Psoas muscle (tissue), 8 donors: Measurements from ENCODE around the gene NCAPG2. TPM values are rescaled to one million over a fixed set of nuclear protein-coding genes. Genes with fewer than 3 reads are reported as not detected.

ENCODE experiments used
- ATAC-seq, 4 donors: fragments of 200-7000 bp; cut with Tn5 transposase; one replicate each; pipeline ENCODE4 v1.9.1; 2020; ENCODE audit warnings: moderate library complexity in 3 of 4, mild to moderate bottlenecking in 2 of 4
- DNase-seq, 2 donors: peaks; one replicate each; pipeline ENCODE4 v3.0.0-alpha.2; 2020
- H3K27ac ChIP-seq: fragments of 200-600 bp; one replicate; pipeline ENCODE4 v1.8.0; 2022
- H3K27me3 ChIP-seq, 3 donors: fragments of 200-600 bp in 1 of 3; one replicate each; pipeline versions ENCODE4 v1.6.1 to v1.8.0; 2013 to 2022; ENCODE audit warnings: low read length in 2 of 3, mild to moderate bottlenecking in 2 of 3, moderate library complexity in 1 of 3; ENCODE audit not compliant: insufficient read depth in 3 of 3
- H3K36me3 ChIP-seq, 2 donors: fragments of 200-600 bp in 1 of 2; one replicate each; pipeline versions ENCODE4 v1.6.1 to v1.8.0; 2013 to 2022; ENCODE audit warnings: low read depth in 1 of 2, mild to moderate bottlenecking in 1 of 2, moderate library complexity in 1 of 2; ENCODE audit not compliant: insufficient read depth in 1 of 2
- H3K4me1 ChIP-seq: fragments of 200-600 bp; one replicate; pipeline ENCODE4 v1.8.0; 2022
- H3K4me3 ChIP-seq: fragments of 200-600 bp; one replicate; pipeline ENCODE4 v1.8.0; 2022; ENCODE audit warnings: mild to moderate bottlenecking
- H3K9me3 ChIP-seq: fragments of 200-600 bp; one replicate; pipeline ENCODE4 v1.8.0; 2022
- CTCF ChIP-seq: fragments of 200-600 bp; IDR thresholded peaks from one replicate; pipeline ENCODE4 v1.8.0; 2022; ENCODE audit warnings: antibody characterized with exemption
- WGBS, 3 donors: extraction: QIAGEN DNeasy Blood & Tissue Kit; methylation state at CpG; one replicate each; pipeline versions ENCODE4 v1.1.6 to v1.1.7; 2013; 5-methylcytosine and 5-hydroxymethylcytosine counted together
- intact Hi-C, 2 donors: fragments of 100-400 bp; cut with DNase I; formaldehyde crosslinking; loops; one replicate each; pipeline versions ENCODE4 v1.11.0 to v1.14.2; 2022
- polyA plus RNA-seq, 3 donors: library from polyadenylated mRNA; stranded (reverse); fragments of 200-250 nt; gene quantifications; one replicate each; pipeline ENCODE4 v1.2.3, GENCODE V29; 2013
- total RNA-seq, 4 donors: library from RNA; stranded (reverse); fragmentation: NEBNext Ultra II Directional in 2 of 4; extraction: Animal tissue kit (Norgen Biotek cat#: 25700) in 2 of 4; gene quantifications; one replicate each; pipeline versions ENCODE4 v1.2.1 to v1.2.4, GENCODE V29; 2021 to 2023
- donor health status: healthy with polysubstance abuse.
- donor health status: DM: no; HTN: no; CAD: no; lungs with moderate emphysema.
- donor health status: Bipolar disorder and iron deficiency.
- donor health status: healthy.
- donor health status: DM: yes; HTN: yes; CAD: no.
- donor health status: DM: no; HTN: no; CAD: no.
- donor health status: DM: no; HTN: no; CAD: no.
- donor health status: DM: yes; HTN: yes; CAD: no.

NCAPG2 gene
- total and polyA plus RNA-seq, 7 donors = 1.9 to 3.8 (median 2.8) TPM

- Histone ChIP-seq H3K9me3 (no peaks in the 10 kb centered on the region), H3K27me3 (no peaks in the 10 kb centered on the region), H3K4me3 (no peak overlapping the region), H3K4me1 (no peaks in the 10 kb centered on the region), H3K27ac (no peak overlapping the region), H3K36me3 (peaks cover 0 to 30% of the 10 kb centered on the region in 2 donors)
- intact Hi-C loops = no loop called here
- no peak for TF ChIP-seq CTCF
- 84 to 87% (median 84%) methylated on average over 14 of the region's 14 CpGs for WGBS, 3 donors
- no peak for DNase-seq
- ATAC-seq = no peak
Observed at GRCh38 chr7:158662610-158663427, 41.8 kb downstream of the NCAPG2 start.

- TF ChIP-seq CTCF = no peak
- Histone ChIP-seq H3K9me3 (no peaks in the 10 kb centered on the region), H3K27ac (no peak overlapping the region), H3K36me3 (peaks cover 0 to 49% of the 10 kb centered on the region in 2 donors), H3K4me1 (no peaks in the 10 kb centered on the region), H3K4me3 (no peak overlapping the region), H3K27me3 (no peaks in the 10 kb centered on the region)
- ATAC-seq (no peak), DNase-seq (no peak)
- WGBS, 3 donors = 95 to 100% (median 96%) methylated on average over 2 of the region's 2 CpGs
- intact Hi-C loops = no loop called here
Observed at GRCh38 chr7:158658475-158658874, 46.1 kb downstream of the NCAPG2 start.

- intact Hi-C loops = no loop called here
- DNase-seq (no peak), ATAC-seq (no peak)
- Histone ChIP-seq H3K4me3 (no peak overlapping the region), H3K27me3 (no peaks in the 10 kb centered on the region), H3K27ac (no peak overlapping the region), H3K36me3 (peaks cover 0 to 38% of the 10 kb centered on the region in 2 donors), H3K9me3 (no peaks in the 10 kb centered on the region), H3K4me1 (no peaks in the 10 kb centered on the region)
- TF ChIP-seq CTCF = no peak
- 92 to 95% (median 92%) methylated on average over 9 to 10 of the region's 10 CpGs for WGBS, 3 donors
Observed at GRCh38 chr7:158657189-158657746, 47.3 kb downstream of the NCAPG2 start.

GRCh38 chr7:158655931-158656441 is 48.6 kb downstream of the NCAPG2 start:
- no peak for TF ChIP-seq CTCF
- Histone ChIP-seq H3K36me3 (peaks cover 0 to 32% of the 10 kb centered on the region in 2 donors), H3K9me3 (no peaks in the 10 kb centered on the region), H3K27me3 (no peaks in the 10 kb centered on the region), H3K27ac (no peak overlapping the region), H3K4me3 (no peak overlapping the region), H3K4me1 (no peaks in the 10 kb centered on the region)
- DNase-seq = no peak
- no peak for ATAC-seq
- intact Hi-C loops = no loop called here
- 85 to 96% (median 89%) methylated on average over 7 of the region's 7 CpGs for WGBS, 3 donors
